Activated CD4-positive, alpha-beta T cell treated with anti-CD3 and anti-CD28 coated beads for 36 hours (primary cell): ENCODE results near the gene SYPL2. TPM values are rescaled to one million over a fixed set of nuclear protein-coding genes. Genes with fewer than 3 reads are reported as not detected.

Source experiments
- ATAC-seq: fragments of 200-7000 bp; cut with Tn5 transposase; one replicate; pipeline ENCODE4 v1.10.0; 2021; ENCODE audit warnings: mild to moderate bottlenecking, moderate library complexity
- CTCF ChIA-PET: fragments of 350-600 bp; sonication (Branson Sonifier 250); formaldehyde crosslinking; loops from one replicate; lab custom pipeline; 2021; ENCODE audit warnings: antibody characterized with exemption; lab: Charles Lee
- POLR2A ChIA-PET: fragments of 350-600 bp; sonication (Branson Sonifier 250); formaldehyde crosslinking; loops from one replicate; lab custom pipeline; 2021; ENCODE audit warnings: antibody characterized with exemption, inconsistent platforms; lab: Charles Lee
- DNase-seq: peaks from one replicate; pipeline ENCODE4 v3.0.0-alpha.2; 2020
- H3K27ac Mint-ChIP-seq: one replicate; pipeline ENCODE4 v1.8.0; 2021; ENCODE audit warnings: mixed read lengths
- H3K27me3 Mint-ChIP-seq: one replicate; pipeline ENCODE4 v1.8.0; 2021; ENCODE audit warnings: mixed read lengths
- H3K36me3 Mint-ChIP-seq: one replicate; pipeline ENCODE4 v1.8.0; 2021; ENCODE audit warnings: low read depth, mixed read lengths
- H3K4me1 Mint-ChIP-seq: one replicate; pipeline ENCODE4 v1.8.0; 2021; ENCODE audit warnings: mixed read lengths
- H3K4me3 Mint-ChIP-seq: one replicate; pipeline ENCODE4 v1.8.0; 2021; ENCODE audit warnings: mild to moderate bottlenecking, moderate library complexity, mixed read lengths
- H3K9me3 Mint-ChIP-seq: one replicate; pipeline ENCODE4 v1.8.0; 2021; ENCODE audit warnings: low read depth, mixed read lengths
- intact Hi-C, 2 experiments: fragments of 100-400 bp; cut with DNase I in 1 of 2; cut with micrococcal nuclease in 1 of 2; formaldehyde crosslinking; loops; one replicate each; pipeline versions ENCODE4 v1.14.2 to v1.15.1; 2022 to 2024; cut with DNase I, micrococcal nuclease
- total RNA-seq, 2 experiments: library from RNA; stranded (reverse); gene quantifications; one replicate each; pipeline ENCODE4 v1.2.3, GENCODE V29; 2021

Gene SYPL2
- total RNA-seq, result under 1 TPM in 1 of 2 experiments, not detected in 1; 0.05 TPM

GRCh38 chr1:109466452-109467300 is at the start of gene SYPL2:
Gene SYPL2 (plus strand): TSS chr1:109466546. CDS start chr1:109466844, 298 bp downstream.
- H3K9me3 Mint-ChIP-seq, result no peaks in the 10 kb centered on the region
- H3K4me1 Mint-ChIP-seq, result peaks cover 4% of the 10 kb centered on the region
- peak; percentile 55 for ATAC-seq
- H3K36me3 Mint-ChIP-seq, result no peaks in the 10 kb centered on the region
- peaks cover 52% of the 10 kb centered on the region for H3K27me3 Mint-ChIP-seq
- POLR2A ChIA-PET, result no interaction called here
- H3K4me3 Mint-ChIP-seq, result peak within 1 kb of the TSS; percentile 59
- H3K27ac Mint-ChIP-seq, result no peak within 1 kb of the TSS
- intact Hi-C loops, result no loop called here
- CTCF ChIA-PET, result no interaction called here
- DNase-seq, result peak; percentile 46

GRCh38 chr1:109423498-109423897 is 42.8 kb upstream of the SYPL2 start:
- no peaks in the 10 kb centered on the region for H3K27me3 Mint-ChIP-seq
- peak overlapping the region; percentile 96 for H3K27ac Mint-ChIP-seq
- DNase-seq (no peak), ATAC-seq (no peak)
- H3K36me3 Mint-ChIP-seq, result peaks cover 52% of the 10 kb centered on the region
- peaks cover 35% of the 10 kb centered on the region for H3K4me1 Mint-ChIP-seq
- intact Hi-C loops, result loop anchor here (10.0 kb wide), 4 partner anchors 329 to 1451 kb away; partner anchors contain the start of genes AHCYL1 (in 1 of the 2), CD53 (in 1 of the 2), CLCC1 (in 1 of the 2) and TMEM167B (in 1 of the 2)
- CTCF ChIA-PET, result interaction anchor here (0.5 to 3.1 kb wide), 5 partner anchors 18 to 364 kb away, joined by 3 to 38 read pairs (median 5); partner anchors contain the start of gene CYB561D1
- POLR2A ChIA-PET, result no interaction called here
- no peaks in the 10 kb centered on the region for H3K9me3 Mint-ChIP-seq
- H3K4me3 Mint-ChIP-seq, result peak overlapping the region; percentile 91

- ChIA-PET CTCF (interaction anchor here (0.6 to 3.1 kb wide), 16 partner anchors 11 to 603 kb away, joined by 3 to 38 read pairs (median 4); partner anchors contain the start of gene CYB561D1), POLR2A (interaction anchor here (0.6 to 2.1 kb wide), 13 partner anchors 58 to 913 kb away, joined by 3 to 11 read pairs (median 4); partner anchors contain the start of genes ATXN7L2, CYB561D1, GNAI3 and PSRC1)
- Mint-ChIP-seq H3K36me3 (peaks cover 39% of the 10 kb centered on the region), H3K9me3 (no peaks in the 10 kb centered on the region), H3K4me1 (peaks cover 34% of the 10 kb centered on the region), H3K4me3 (peak overlapping the region; percentile 91), H3K27ac (peak overlapping the region; percentile 96), H3K27me3 (no peaks in the 10 kb centered on the region)
- peak; percentile 82 for DNase-seq
- ATAC-seq, result peak; percentile 51
- intact Hi-C loops, result loop anchor here (1.0 to 10.0 kb wide), 19 partner anchors 58 to 1449 kb away; partner anchors contain the start of genes ATXN7L2 (in 2 of the 2), RBM15 (in 2 of the 2), TMEM167B (in 2 of the 2) and AHCYL1 (in 1 of the 2)
These were observed 40.7 kb upstream of the SYPL2 start for GRCh38 chr1:109425391-109426280.

GRCh38 chr1:109426281-109427170 is 39.8 kb upstream of the SYPL2 start, which contains the start of gene PSMA5:
Gene PSMA5 (minus strand): TSS chr1:109426448. CDS start chr1:109426330, 118 bp downstream.
- Mint-ChIP-seq H3K36me3 (peaks cover 32% of the 10 kb centered on the region), H3K4me1 (peaks cover 34% of the 10 kb centered on the region), H3K4me3 (peak within 1 kb of the TSS; percentile 91), H3K27me3 (no peaks in the 10 kb centered on the region), H3K27ac (peak within 1 kb of the TSS; percentile 96), H3K9me3 (no peaks in the 10 kb centered on the region)
- POLR2A ChIA-PET, result interaction anchor here (0.7 to 2.1 kb wide), 5 partner anchors 68 to 212 kb away, joined by 3 to 11 read pairs (median 4); partner anchors contain the start of genes CYB561D1, GNAI3, PSRC1 and SARS1
- peak; percentile 97 for DNase-seq
- CTCF ChIA-PET, result interaction anchor here (0.6 to 3.1 kb wide), 12 partner anchors 20 to 602 kb away, joined by 3 to 38 read pairs (median 4); partner anchors contain the start of gene CYB561D1
- intact Hi-C loops, result loop anchor here (1.0 to 10.0 kb wide), 18 partner anchors 57 to 1448 kb away; partner anchors contain the start of genes ATXN7L2 (in 2 of the 2), RBM15 (in 2 of the 2), TMEM167B (in 2 of the 2) and AHCYL1 (in 1 of the 2)
- peak; percentile 97 for ATAC-seq

GRCh38 chr1:109427171-109427467 is 39.2 kb upstream of the SYPL2 start:
- DNase-seq, result no peak
- H3K27ac Mint-ChIP-seq, result peak overlapping the region; percentile 96
- no peaks in the 10 kb centered on the region for H3K27me3 Mint-ChIP-seq
- H3K36me3 Mint-ChIP-seq, result peaks cover 28% of the 10 kb centered on the region
- H3K4me3 Mint-ChIP-seq, result peak overlapping the region; percentile 91
- ChIA-PET POLR2A (interaction anchor here (0.7 to 2.1 kb wide), 3 partner anchors 55 to 121 kb away, joined by 3 to 11 read pairs (median 4); partner anchors contain the start of gene GNAI3), CTCF (interaction anchor here (0.6 to 2.2 kb wide), 5 partner anchors 20 to 351 kb away, joined by 3 to 7 read pairs (median 3); partner anchors contain the start of gene CYB561D1)
- no peaks in the 10 kb centered on the region for H3K9me3 Mint-ChIP-seq
- intact Hi-C loops, result loop anchor here (2.0 to 10.0 kb wide), 10 partner anchors 315 to 1448 kb away; partner anchors contain the start of genes RBM15 (in 2 of the 2), TMEM167B (in 2 of the 2), AHCYL1 (in 1 of the 2) and CD53 (in 1 of the 2)
- peaks cover 30% of the 10 kb centered on the region for H3K4me1 Mint-ChIP-seq
- ATAC-seq, result no peak

- ATAC-seq (no peak), DNase-seq (no peak)
- intact Hi-C loops, result no loop called here
- CTCF ChIA-PET, result interaction anchor here (0.7 kb wide), 1 partner anchor 255 kb away, joined by 3 read pairs; no protein-coding TSS in a partner anchor
- H3K9me3 Mint-ChIP-seq, result no peaks in the 10 kb centered on the region
- POLR2A ChIA-PET, result no interaction called here
- peaks cover 5% of the 10 kb centered on the region for H3K27me3 Mint-ChIP-seq
- H3K27ac Mint-ChIP-seq, result no peak overlapping the region
- peaks cover 6% of the 10 kb centered on the region for H3K4me1 Mint-ChIP-seq
- H3K4me3 Mint-ChIP-seq, result no peak overlapping the region
- no peaks in the 10 kb centered on the region for H3K36me3 Mint-ChIP-seq
These were observed 34.0 kb upstream of the SYPL2 start for GRCh38 chr1:109432336-109432735.

GRCh38 chr1:109433322-109433721 is 33.0 kb upstream of the SYPL2 start:
- ATAC-seq (no peak), DNase-seq (no peak)
- Mint-ChIP-seq H3K4me1 (no peaks in the 10 kb centered on the region), H3K27me3 (peaks cover 5% of the 10 kb centered on the region), H3K36me3 (no peaks in the 10 kb centered on the region), H3K4me3 (no peak overlapping the region), H3K9me3 (no peaks in the 10 kb centered on the region), H3K27ac (no peak overlapping the region)
- intact Hi-C loops, result no loop called here
- ChIA-PET CTCF (no interaction called here), POLR2A (no interaction called here)

- no peak overlapping the region for H3K4me3 Mint-ChIP-seq
- peaks cover 5% of the 10 kb centered on the region for H3K27me3 Mint-ChIP-seq
- POLR2A ChIA-PET, result no interaction called here
- no peak overlapping the region for H3K27ac Mint-ChIP-seq
- ATAC-seq (no peak), DNase-seq (no peak)
- no peaks in the 10 kb centered on the region for H3K4me1 Mint-ChIP-seq
- CTCF ChIA-PET, result interaction anchor here (0.6 kb wide), 1 partner anchor 27 kb away, joined by 3 read pairs; no protein-coding TSS in a partner anchor
- no peaks in the 10 kb centered on the region for H3K36me3 Mint-ChIP-seq
- intact Hi-C loops, result no loop called here
- no peaks in the 10 kb centered on the region for H3K9me3 Mint-ChIP-seq
These were observed 31.9 kb upstream of the SYPL2 start for GRCh38 chr1:109434484-109434883.

GRCh38 chr1:109438798-109439297 is 27.5 kb upstream of the SYPL2 start:
- intact Hi-C loops, result no loop called here
- Mint-ChIP-seq H3K9me3 (no peaks in the 10 kb centered on the region), H3K4me1 (no peaks in the 10 kb centered on the region), H3K27ac (no peak overlapping the region), H3K27me3 (peaks cover 5% of the 10 kb centered on the region), H3K36me3 (no peaks in the 10 kb centered on the region), H3K4me3 (no peak overlapping the region)
- ATAC-seq (peak; percentile 83), DNase-seq (no peak)
- ChIA-PET CTCF (no interaction called here), POLR2A (no interaction called here)
